Measurements from ENCODE around the gene TGFB2.

GRCh38 chr1:218447010-218447689 is 102.0 kb downstream of the TGFB2 start:
- TF ChIP-seq CTCF (optimal IDR thresholded peaks at IDR 0.05 in 1 of 3, IDR thresholded peaks at IDR 0.05 in 1 of 3, conservative IDR thresholded peaks at IDR 0.05 in 1 of 3; ENCODE audit: extremely low read depth in 1 of 3, insufficient read depth in 2 of 3, low read length in 3 of 3): no peak
- TF ChIP-seq EZH2 (IDR thresholded peaks at IDR 0.05; ENCODE audit: low read length): no peak

Data from keratinocyte (primary cell).